GM18519 (cell line): ENCODE data around the gene DNASE2B.

Source experiments
- ATAC-seq: cut with Tn5 transposase; IDR thresholded peaks from one replicate; pipeline ENCODE4 v1.9.1; 2021; ENCODE audit warnings: mild to moderate bottlenecking, moderate library complexity; ENCODE audit not compliant: unreplicated experiment, low FRiP score

Gene DNASE2B

GRCh38 chr1:84373436-84374141, 24.7 kb upstream of the DNASE2B start:
- no peak for ATAC-seq

- ATAC-seq, result no peak
These were observed 23.1 kb upstream of the DNASE2B start for GRCh38 chr1:84374991-84375696.

GRCh38 chr1:84376000-84376910, 22.0 kb upstream of the DNASE2B start:
- ATAC-seq, result no peak

GRCh38 chr1:84377480-84378095, 20.7 kb upstream of the DNASE2B start:
- ATAC-seq, result no peak

- ATAC-seq, result no peak
These were observed 19.0 kb upstream of the DNASE2B start for GRCh38 chr1:84379138-84379916.

- no peak for ATAC-seq
These were observed 18.4 kb upstream of the DNASE2B start for GRCh38 chr1:84379917-84380180.

GRCh38 chr1:84382127-84382526, 16.2 kb upstream of the DNASE2B start:
- no peak for ATAC-seq

GRCh38 chr1:84385347-84385746, 12.9 kb upstream of the DNASE2B start:
- ATAC-seq, result no peak

GRCh38 chr1:84386716-84387479, 11.4 kb upstream of the DNASE2B start:
- no peak for ATAC-seq

GRCh38 chr1:84387480-84388163, 10.7 kb upstream of the DNASE2B start:
- ATAC-seq, result no peak

GRCh38 chr1:84390226-84390625, 8.1 kb upstream of the DNASE2B start:
- no peak for ATAC-seq

- ATAC-seq, result no peak
These were observed 2.9 kb downstream of the DNASE2B start for GRCh38 chr1:84401156-84401555.

- no peak for ATAC-seq
These were observed 3.8 kb downstream of the DNASE2B start for GRCh38 chr1:84402060-84402459.

- no peak for ATAC-seq
These were observed 4.2 kb downstream of the DNASE2B start for GRCh38 chr1:84402501-84402900.

- no peak for ATAC-seq
These were observed 5.1 kb downstream of the DNASE2B start for GRCh38 chr1:84403347-84403746.

GRCh38 chr1:84406346-84406861, 8.1 kb downstream of the DNASE2B start:
- no peak for ATAC-seq

- ATAC-seq, result no peak
These were observed 9.2 kb downstream of the DNASE2B start for GRCh38 chr1:84407524-84407923.

- ATAC-seq, result no peak
These were observed 9.7 kb downstream of the DNASE2B start for GRCh38 chr1:84407958-84408422.

GRCh38 chr1:84409888-84410287, 11.6 kb downstream of the DNASE2B start:
- ATAC-seq, result no peak
